BLaER1 (cell line): ENCODE measurements around the gene ENAH.

Source experiments
- H3K27ac ChIP-seq: shearing (Covaris generic); formaldehyde crosslinking; 2 replicates; pipeline ENCODE4 v1.8.1; 2022
- H3K27me3 ChIP-seq: shearing (Covaris generic); formaldehyde crosslinking; 2 replicates; pipeline ENCODE4 v1.8.1; 2022
- H3K36me3 ChIP-seq: shearing (Covaris generic); formaldehyde crosslinking; 2 replicates; pipeline ENCODE4 v1.8.1; 2022
- H3K4me1 ChIP-seq: shearing (Covaris generic); formaldehyde crosslinking; 2 replicates; pipeline ENCODE4 v1.8.1; 2022
- H3K4me2 ChIP-seq: shearing (Covaris generic); formaldehyde crosslinking; 2 replicates; pipeline ENCODE4 v1.8.1; 2022
- H3K4me3 ChIP-seq: shearing (Covaris generic); formaldehyde crosslinking; 2 replicates; pipeline ENCODE4 v1.8.1; 2022
- H3K9ac ChIP-seq: shearing (Covaris generic); formaldehyde crosslinking; 2 replicates; pipeline ENCODE4 v1.8.1; 2022
- H3K9me3 ChIP-seq: shearing (Covaris generic); formaldehyde crosslinking; 2 replicates; pipeline ENCODE4 v1.8.1; 2022
- H4K20me1 ChIP-seq: shearing (Covaris generic); formaldehyde crosslinking; 2 replicates; pipeline ENCODE4 v1.8.1; 2022
- Cebpa-rat ChIP-seq: shearing (Covaris generic); IDR thresholded peaks from 2 replicates; pipeline ENCODE4 v1.8.1; 2022

Gene ENAH

GRCh38 chr1:225548140-225548857 lies 104.6 kb downstream of the ENAH start:
- no peak overlapping the region for H3K9ac ChIP-seq
- no peaks in the 10 kb centered on the region for H3K27me3 ChIP-seq
- H3K36me3 ChIP-seq: peaks cover 15% of the 10 kb centered on the region
- H3K27ac ChIP-seq: no peak overlapping the region
- no peaks in the 10 kb centered on the region for H3K9me3 ChIP-seq
- H3K4me2 ChIP-seq: no peak overlapping the region
- no peaks in the 10 kb centered on the region for H3K4me1 ChIP-seq
- H4K20me1 ChIP-seq: peaks cover 16% of the 10 kb centered on the region; the same call in 1 of the 2 replicates
- H3K4me3 ChIP-seq: no peak overlapping the region
- no peak for TF ChIP-seq Cebpa-rat

DNA sequence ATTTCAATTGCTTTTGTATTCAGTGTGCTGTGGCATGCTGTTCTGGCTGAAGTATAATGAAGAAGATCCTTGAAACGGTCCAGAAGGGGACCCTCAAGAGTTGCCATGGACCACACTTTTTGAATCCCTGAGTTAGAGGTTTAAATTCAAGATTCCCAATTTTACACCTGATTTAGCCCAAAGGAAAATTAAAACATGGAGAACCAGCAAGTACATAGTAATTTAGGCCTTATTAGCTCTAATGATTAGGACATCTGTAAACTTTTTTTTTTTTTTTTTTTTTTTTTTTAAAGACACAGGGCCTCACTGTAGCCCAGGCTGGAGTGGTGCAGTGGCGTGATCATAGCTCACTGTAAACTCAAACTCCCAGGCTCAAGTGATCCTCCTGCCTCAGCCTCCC lies 107.3 kb downstream of the ENAH start:
- TF ChIP-seq Cebpa-rat: no peak

GRCh38 chr1:225544924-225545323 lies 108.0 kb downstream of the ENAH start:
- Histone ChIP-seq H4K20me1 (peaks cover 16% of the 10 kb centered on the region; the same call in 1 of the 2 replicates), H3K27ac (no peak overlapping the region), H3K4me1 (no peaks in the 10 kb centered on the region), H3K27me3 (no peaks in the 10 kb centered on the region), H3K4me3 (no peak overlapping the region), H3K9ac (no peak overlapping the region), H3K9me3 (no peaks in the 10 kb centered on the region), H3K4me2 (no peak overlapping the region), H3K36me3 (peaks cover 13% of the 10 kb centered on the region)
- TF ChIP-seq Cebpa-rat: no peak

More for the DNA sequence above, 107.3 kb downstream of the ENAH start:
- Histone ChIP-seq H3K4me2 (no peak overlapping the region), H3K9me3 (no peaks in the 10 kb centered on the region), H3K36me3 (peaks cover 15% of the 10 kb centered on the region), H3K27ac (no peak overlapping the region), H3K4me1 (no peaks in the 10 kb centered on the region), H4K20me1 (peaks cover 16% of the 10 kb centered on the region; the same call in 1 of the 2 replicates), H3K9ac (no peak overlapping the region), H3K27me3 (no peaks in the 10 kb centered on the region), H3K4me3 (no peak overlapping the region)

GRCh38 chr1:225544263-225544662 lies 108.7 kb downstream of the ENAH start:
- Histone ChIP-seq H3K9ac (no peak overlapping the region), H3K27me3 (no peaks in the 10 kb centered on the region), H3K4me1 (no peaks in the 10 kb centered on the region), H3K9me3 (no peaks in the 10 kb centered on the region), H3K4me3 (no peak overlapping the region), H3K4me2 (no peak overlapping the region), H4K20me1 (peaks cover 16% of the 10 kb centered on the region; the same call in 1 of the 2 replicates), H3K36me3 (peaks cover 8% of the 10 kb centered on the region; the same call in 1 of the 2 replicates), H3K27ac (no peak overlapping the region)
- no peak for TF ChIP-seq Cebpa-rat

DNA sequence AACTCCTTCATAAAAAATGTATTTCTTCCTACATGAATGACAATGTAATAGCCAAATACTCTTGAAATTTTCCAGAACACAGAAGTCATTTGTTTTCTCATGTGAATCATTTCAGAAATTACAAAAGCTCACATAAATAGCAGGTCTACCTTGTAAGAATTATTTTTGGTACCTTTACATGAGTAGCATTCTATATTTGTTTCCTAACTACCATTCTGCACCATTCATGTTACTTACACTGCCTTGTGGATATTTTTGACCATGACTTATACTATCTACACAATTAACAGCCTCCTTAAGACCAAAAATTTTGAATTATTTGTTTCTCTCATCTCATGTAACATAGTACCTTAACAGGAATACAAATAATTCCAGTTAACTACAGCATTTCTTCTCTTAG lies 109.6 kb downstream of the ENAH start:
- no peaks in the 10 kb centered on the region for H3K9me3 ChIP-seq
- no peak overlapping the region for H3K4me3 ChIP-seq
- no peak for TF ChIP-seq Cebpa-rat
- H4K20me1 ChIP-seq: peaks cover 22% of the 10 kb centered on the region; the same call in 1 of the 2 replicates
- H3K27me3 ChIP-seq: no peaks in the 10 kb centered on the region
- no peak overlapping the region for H3K4me2 ChIP-seq
- no peaks in the 10 kb centered on the region for H3K4me1 ChIP-seq
- no peak overlapping the region for H3K9ac ChIP-seq
- H3K27ac ChIP-seq: no peak overlapping the region
- peaks cover 8% of the 10 kb centered on the region; the same call in 1 of the 2 replicates for H3K36me3 ChIP-seq

DNA sequence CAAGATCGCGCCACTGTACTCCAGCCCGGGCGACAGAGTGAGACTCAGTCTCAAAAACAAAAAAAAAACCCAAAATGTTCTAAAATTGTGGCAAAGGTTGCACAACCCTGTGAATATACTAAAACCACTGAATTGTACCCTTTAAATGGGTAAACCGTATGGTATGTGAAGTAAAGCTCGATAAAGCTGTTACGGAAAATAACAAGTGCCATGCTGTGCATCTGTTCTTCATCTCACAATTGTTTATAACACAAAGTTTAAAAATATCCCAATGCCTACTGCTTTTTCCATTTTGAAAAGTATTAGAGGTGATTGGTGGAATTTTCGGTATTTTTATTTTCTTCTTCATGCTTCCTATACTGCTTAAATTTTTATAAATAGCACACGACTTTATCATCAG lies 111.5 kb downstream of the ENAH start:
- Histone ChIP-seq H3K4me2 (no peak overlapping the region), H3K4me1 (no peaks in the 10 kb centered on the region), H3K9ac (no peak overlapping the region), H3K4me3 (no peak overlapping the region), H3K27me3 (no peaks in the 10 kb centered on the region), H3K9me3 (no peaks in the 10 kb centered on the region), H3K36me3 (peaks cover 4% of the 10 kb centered on the region; the same call in 1 of the 2 replicates), H3K27ac (no peak overlapping the region), H4K20me1 (peaks cover 36% of the 10 kb centered on the region; the same call in 1 of the 2 replicates)
- TF ChIP-seq Cebpa-rat: no peak

GRCh38 chr1:225539575-225539974 lies 113.3 kb downstream of the ENAH start:
- no peak overlapping the region for H3K27ac ChIP-seq
- H3K4me3 ChIP-seq: no peak overlapping the region
- no peaks in the 10 kb centered on the region for H3K4me1 ChIP-seq
- no peak overlapping the region for H3K9ac ChIP-seq
- H3K9me3 ChIP-seq: no peaks in the 10 kb centered on the region
- H4K20me1 ChIP-seq: 0 out of 2 replicates have a peak, but pooled peaks cover 25% of the 10 kb centered on the region
- no peak for TF ChIP-seq Cebpa-rat
- peaks cover 4% of the 10 kb centered on the region; the same call in 1 of the 2 replicates for H3K36me3 ChIP-seq
- no peaks in the 10 kb centered on the region for H3K27me3 ChIP-seq
- no peak overlapping the region for H3K4me2 ChIP-seq

DNA sequence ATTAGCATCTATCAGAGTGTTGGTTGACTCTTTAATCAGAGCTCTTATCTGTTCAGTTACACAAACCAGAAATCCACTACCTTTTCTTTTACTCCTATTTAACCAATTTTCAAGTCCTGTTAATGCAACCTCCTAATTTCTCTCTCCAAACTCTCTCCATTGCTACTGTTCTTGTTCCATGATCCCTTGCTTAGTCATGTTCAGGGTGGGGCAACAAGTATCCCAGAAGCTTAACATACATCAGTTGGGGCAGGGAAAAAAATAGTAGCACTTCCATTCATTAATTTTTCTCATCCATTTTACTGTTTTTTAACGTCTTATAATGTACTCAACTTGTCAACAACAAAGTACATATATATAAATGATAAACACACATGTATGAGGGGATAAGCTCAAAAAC lies 113.9 kb downstream of the ENAH start:
- Histone ChIP-seq H3K4me1 (no peaks in the 10 kb centered on the region), H3K27me3 (no peaks in the 10 kb centered on the region), H3K27ac (no peak overlapping the region), H3K4me2 (no peak overlapping the region), H3K9ac (no peak overlapping the region), H4K20me1 (peaks cover 26% of the 10 kb centered on the region; the same call in 1 of the 2 replicates), H3K4me3 (no peak overlapping the region), H3K9me3 (no peaks in the 10 kb centered on the region), H3K36me3 (peaks cover 4% of the 10 kb centered on the region; the same call in 1 of the 2 replicates)
- TF ChIP-seq Cebpa-rat: no peak

- H3K9me3 ChIP-seq: no peaks in the 10 kb centered on the region
- H3K27me3 ChIP-seq: no peaks in the 10 kb centered on the region
- no peaks in the 10 kb centered on the region; the same call in 1 of the 2 replicates for H3K36me3 ChIP-seq
- peaks cover 36% of the 10 kb centered on the region; the same call in 1 of the 2 replicates for H4K20me1 ChIP-seq
- no peaks in the 10 kb centered on the region for H3K4me1 ChIP-seq
- H3K4me2 ChIP-seq: no peak overlapping the region
- H3K9ac ChIP-seq: no peak overlapping the region
- no peak overlapping the region for H3K27ac ChIP-seq
- H3K4me3 ChIP-seq: no peak overlapping the region
- TF ChIP-seq Cebpa-rat: no peak
These were observed 115.2 kb downstream of the ENAH start for GRCh38 chr1:225537554-225538251.

GRCh38 chr1:225535280-225535679 lies 117.6 kb downstream of the ENAH start:
- H3K4me1 ChIP-seq: no peaks in the 10 kb centered on the region
- H3K9ac ChIP-seq: no peak overlapping the region
- peaks cover 36% of the 10 kb centered on the region; the same call in 1 of the 2 replicates for H4K20me1 ChIP-seq
- H3K27ac ChIP-seq: no peak overlapping the region
- no peak overlapping the region for H3K4me3 ChIP-seq
- no peaks in the 10 kb centered on the region for H3K9me3 ChIP-seq
- no peaks in the 10 kb centered on the region; the same call in 1 of the 2 replicates for H3K36me3 ChIP-seq
- no peak for TF ChIP-seq Cebpa-rat
- no peak overlapping the region for H3K4me2 ChIP-seq
- H3K27me3 ChIP-seq: no peaks in the 10 kb centered on the region
